IMR-90 (cell line): ENCODE data around the gene DENND1B.

Source experiments
- CEBPB ChIP-seq: IDR thresholded peaks from 2 replicates; pipeline ENCODE4 v1.6.1; 2012; ENCODE audit warnings: low read depth, low read length, improper control_type of control experiment
- ELK1 ChIP-seq: fragments of 150-350 bp; IDR thresholded peaks from 2 replicates; pipeline ENCODE4 v1.6.1; 2016; ENCODE audit warnings: low read depth, mild to moderate bottlenecking, low read length, moderate library complexity, borderline replicate concordance
- RFX5 ChIP-seq: IDR thresholded peaks from 2 replicates; pipeline ENCODE4 v1.8.0; 2012; ENCODE audit warnings: low read depth, mild to moderate bottlenecking, low read length, moderate library complexity

DNA sequence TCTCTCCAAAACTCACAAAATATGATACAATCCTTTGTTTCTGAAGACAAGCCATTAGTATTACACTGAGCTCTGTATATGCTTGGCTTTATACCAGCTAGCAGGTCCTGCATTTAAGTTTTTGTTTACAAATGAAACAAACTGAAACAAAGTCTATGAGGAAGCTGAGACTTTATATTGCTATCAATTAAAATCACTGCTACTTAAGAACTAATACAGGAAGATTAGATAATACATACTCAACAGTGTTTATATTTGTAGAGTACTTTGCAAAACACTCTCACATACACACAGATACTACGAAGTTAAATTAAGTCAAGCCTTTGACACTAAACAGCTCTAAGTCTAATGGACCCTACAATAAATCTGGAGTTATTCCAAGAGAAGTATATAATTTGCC lies 259.9 kb downstream of the DENND1B start:
- TF ChIP-seq CEBPB (no peak), ELK1 (no peak), RFX5 (no peak)
